Measurements from ENCODE around the gene TMEM63C.
"Not testable (repeated sequence)": the region's sequence is repeated elsewhere in the genome, so short reads cannot be mapped to it uniquely, and the experiment has no call there.

TMEM63C gene

GRCh38 chr14:77158175-77158881, 23.3 kb upstream of the TMEM63C start:
- Histone ChIP-seq H3K9me3 (ENCODE audit: control insufficient read depth, insufficient read depth, low read length) (no peaks in the 10 kb centered on the region), H3K27me3 (ENCODE audit: control insufficient read depth, insufficient read depth, low read length) (no peaks in the 10 kb centered on the region), H3K27ac (ENCODE audit: low read length) (no peak overlapping the region), H3K4me3 (ENCODE audit: low read length) (no peak overlapping the region), H3K4me1 (ENCODE audit: control insufficient read depth, insufficient read depth, low read length) (peaks cover 4% of the 10 kb centered on the region), H3K36me3 (ENCODE audit: control insufficient read depth, insufficient read depth, low read length) (no peaks in the 10 kb centered on the region)
- DNase-seq (ENCODE audit: low read depth, low spot score) = no peak
- WGBS (ENCODE audit: insufficient coverage, insufficient read length) = 100% methylated on average over 1 of the region's 18 CpGs

- WGBS (ENCODE audit: insufficient coverage, insufficient read length) = no CpG with 5 or more reads among the region's 2 CpGs
- no peak for DNase-seq (ENCODE audit: low read depth, low spot score)
- H3K9me3 ChIP-seq (ENCODE audit: control insufficient read depth, insufficient read depth, low read length) = no peaks in the 10 kb centered on the region
These were observed 22.7 kb upstream of the TMEM63C start for GRCh38 chr14:77158882-77159255.

DNA sequence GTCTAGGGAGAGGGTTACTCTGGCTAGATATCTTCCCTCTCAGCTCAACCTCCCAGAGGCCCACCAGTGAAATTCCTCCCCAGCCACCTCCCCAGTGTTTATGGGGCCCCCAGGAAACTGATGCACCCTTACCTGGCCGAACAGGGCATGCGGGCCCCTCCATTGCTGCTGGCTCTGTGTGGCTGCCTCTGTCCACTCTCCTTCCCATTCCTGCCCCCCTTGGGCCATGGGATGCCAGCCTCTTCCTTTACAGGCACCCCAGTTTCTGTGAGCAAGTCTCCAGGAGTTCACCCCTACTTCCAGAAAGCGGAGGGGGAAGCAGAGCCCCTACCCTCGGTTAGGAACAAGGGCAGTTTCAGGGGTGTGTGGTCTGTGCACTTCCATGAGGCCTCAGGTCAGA, 20.6 kb upstream of the TMEM63C start:
- DNase-seq (ENCODE audit: low read depth, low spot score) = no peak
- no peaks in the 10 kb centered on the region for H3K9me3 ChIP-seq (ENCODE audit: control insufficient read depth, insufficient read depth, low read length)
- peaks cover 4% of the 10 kb centered on the region for H3K4me1 ChIP-seq (ENCODE audit: control insufficient read depth, insufficient read depth, low read length)
- no peak overlapping the region for H3K27ac ChIP-seq (ENCODE audit: low read length)
- H3K27me3 ChIP-seq (ENCODE audit: control insufficient read depth, insufficient read depth, low read length) = no peaks in the 10 kb centered on the region
- no peaks in the 10 kb centered on the region for H3K36me3 ChIP-seq (ENCODE audit: control insufficient read depth, insufficient read depth, low read length)
- no CpG with 5 or more reads among the region's 4 CpGs for WGBS (ENCODE audit: insufficient coverage, insufficient read length)
- no peak overlapping the region for H3K4me3 ChIP-seq (ENCODE audit: low read length)

More at GRCh38 chr14:77158882-77159255, 22.7 kb upstream of the TMEM63C start:
- no peak overlapping the region for H3K27ac ChIP-seq (ENCODE audit: low read length)
- no peak overlapping the region for H3K4me3 ChIP-seq (ENCODE audit: low read length)
- H3K4me1 ChIP-seq (ENCODE audit: control insufficient read depth, insufficient read depth, low read length) = peaks cover 4% of the 10 kb centered on the region
- H3K27me3 ChIP-seq (ENCODE audit: control insufficient read depth, insufficient read depth, low read length) = no peaks in the 10 kb centered on the region
- no peaks in the 10 kb centered on the region for H3K36me3 ChIP-seq (ENCODE audit: control insufficient read depth, insufficient read depth, low read length)

GRCh38 chr14:77170045-77170444, 11.6 kb upstream of the TMEM63C start:
- no CpG with 5 or more reads among the region's 3 CpGs for WGBS (ENCODE audit: insufficient coverage, insufficient read length)
- no peak for DNase-seq (ENCODE audit: low read depth, low spot score)
- no peak overlapping the region for H3K27ac ChIP-seq (ENCODE audit: low read length)
- H3K4me3 ChIP-seq (ENCODE audit: low read length) = no peak overlapping the region
- H3K36me3 ChIP-seq (ENCODE audit: control insufficient read depth, insufficient read depth, low read length) = no peaks in the 10 kb centered on the region
- no peaks in the 10 kb centered on the region for H3K27me3 ChIP-seq (ENCODE audit: control insufficient read depth, insufficient read depth, low read length)
- no peaks in the 10 kb centered on the region for H3K4me1 ChIP-seq (ENCODE audit: control insufficient read depth, insufficient read depth, low read length)
- no peaks in the 10 kb centered on the region for H3K9me3 ChIP-seq (ENCODE audit: control insufficient read depth, insufficient read depth, low read length)

- Histone ChIP-seq H3K27me3 (ENCODE audit: control insufficient read depth, insufficient read depth, low read length) (no peaks in the 10 kb centered on the region), H3K4me3 (ENCODE audit: low read length) (no peak overlapping the region), H3K27ac (ENCODE audit: low read length) (no peak overlapping the region), H3K4me1 (ENCODE audit: control insufficient read depth, insufficient read depth, low read length) (no peaks in the 10 kb centered on the region), H3K9me3 (ENCODE audit: control insufficient read depth, insufficient read depth, low read length) (no peaks in the 10 kb centered on the region), H3K36me3 (ENCODE audit: control insufficient read depth, insufficient read depth, low read length) (no peaks in the 10 kb centered on the region)
- no CpG with 5 or more reads among the region's 5 CpGs for WGBS (ENCODE audit: insufficient coverage, insufficient read length)
- no peak for DNase-seq (ENCODE audit: low read depth, low spot score)
These were observed 8.7 kb upstream of the TMEM63C start for GRCh38 chr14:77172916-77173315.

DNA sequence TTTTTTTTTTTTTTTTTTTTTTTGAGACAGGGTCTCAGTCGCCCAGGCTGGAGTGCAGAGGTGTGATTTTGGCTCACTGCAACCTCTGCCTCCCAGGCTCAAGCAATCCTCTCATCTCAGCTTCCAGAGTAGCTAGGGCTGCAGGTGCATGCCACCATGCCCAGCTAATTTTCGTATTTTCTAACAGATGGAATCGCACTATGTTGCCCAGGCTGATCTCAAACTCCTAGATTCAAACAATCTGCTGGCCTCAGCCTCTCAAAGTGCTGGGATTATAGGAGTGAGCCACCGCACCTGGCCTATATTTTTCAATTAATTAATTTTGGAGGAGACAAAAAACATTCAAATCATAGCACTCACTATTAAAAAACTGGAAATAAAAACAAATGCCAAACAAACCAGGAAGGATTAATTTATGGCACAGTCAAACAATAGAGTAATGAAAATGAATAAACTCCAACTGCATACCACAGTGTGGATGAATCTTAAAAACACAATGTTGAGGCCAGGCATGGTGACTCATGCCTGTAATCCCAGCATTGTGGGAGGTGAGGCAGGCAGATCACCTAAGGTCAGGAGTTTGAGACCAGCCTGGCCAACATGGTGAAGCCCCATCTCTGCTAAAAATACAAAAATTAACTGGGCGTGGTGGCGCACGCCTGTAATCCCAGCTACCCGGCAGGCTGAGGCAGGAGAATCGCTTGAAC, 7.5 kb upstream of the TMEM63C start:
- not testable (repeated sequence) for DNase-seq (ENCODE audit: low read depth, low spot score); H3K27me3 ChIP-seq (ENCODE audit: control insufficient read depth, insufficient read depth, low read length); H3K4me1 ChIP-seq (ENCODE audit: control insufficient read depth, insufficient read depth, low read length); H3K36me3 ChIP-seq (ENCODE audit: control insufficient read depth, insufficient read depth, low read length); H3K9me3 ChIP-seq (ENCODE audit: control insufficient read depth, insufficient read depth, low read length); H3K4me3 ChIP-seq (ENCODE audit: low read length); H3K27ac ChIP-seq (ENCODE audit: low read length)
- no CpG with 5 or more reads among the region's 9 CpGs for WGBS (ENCODE audit: insufficient coverage, insufficient read length)

- no peaks in the 10 kb centered on the region for H3K9me3 ChIP-seq (ENCODE audit: control insufficient read depth, insufficient read depth, low read length)
- no peaks in the 10 kb centered on the region for H3K4me1 ChIP-seq (ENCODE audit: control insufficient read depth, insufficient read depth, low read length)
- H3K27me3 ChIP-seq (ENCODE audit: control insufficient read depth, insufficient read depth, low read length) = no peaks in the 10 kb centered on the region
- no peak for DNase-seq (ENCODE audit: low read depth, low spot score)
- H3K27ac ChIP-seq (ENCODE audit: low read length) = no peak overlapping the region
- no peaks in the 10 kb centered on the region for H3K36me3 ChIP-seq (ENCODE audit: control insufficient read depth, insufficient read depth, low read length)
- no peak overlapping the region for H3K4me3 ChIP-seq (ENCODE audit: low read length)
- no CpG with 5 or more reads among the region's 3 CpGs for WGBS (ENCODE audit: insufficient coverage, insufficient read length)
These were observed 5.8 kb upstream of the TMEM63C start for GRCh38 chr14:77175843-77176242.

GRCh38 chr14:77177702-77178101, 3.9 kb upstream of the TMEM63C start:
- Histone ChIP-seq H3K27me3 (ENCODE audit: control insufficient read depth, insufficient read depth, low read length) (no peaks in the 10 kb centered on the region), H3K36me3 (ENCODE audit: control insufficient read depth, insufficient read depth, low read length) (no peaks in the 10 kb centered on the region), H3K27ac (ENCODE audit: low read length) (no peak overlapping the region), H3K4me3 (ENCODE audit: low read length) (no peak overlapping the region), H3K9me3 (ENCODE audit: control insufficient read depth, insufficient read depth, low read length) (no peaks in the 10 kb centered on the region), H3K4me1 (ENCODE audit: control insufficient read depth, insufficient read depth, low read length) (no peaks in the 10 kb centered on the region)
- no peak for DNase-seq (ENCODE audit: low read depth, low spot score)
- WGBS (ENCODE audit: insufficient coverage, insufficient read length) = no CpG with 5 or more reads among the region's 1 CpG

DNA sequence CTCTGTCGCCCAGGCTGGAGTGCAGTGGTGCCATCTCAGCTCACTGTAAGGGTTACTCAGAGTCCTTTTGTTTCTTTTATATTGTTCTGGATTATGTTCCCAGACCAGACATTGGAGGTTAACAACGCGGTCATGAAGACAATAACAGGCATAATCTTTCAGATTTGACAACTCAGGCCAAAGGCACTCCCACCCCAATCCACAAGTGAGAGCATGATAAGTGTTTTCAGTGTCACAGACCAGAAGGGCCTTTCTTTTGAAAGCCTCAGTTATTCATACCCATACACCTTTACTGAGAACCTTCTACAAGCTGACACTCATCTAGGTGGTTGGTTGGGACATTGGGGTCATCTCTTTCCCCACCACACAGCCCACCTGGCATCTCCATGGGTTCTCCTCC, 2.9 kb upstream of the TMEM63C start:
- H3K4me1 ChIP-seq (ENCODE audit: control insufficient read depth, insufficient read depth, low read length) = no peaks in the 10 kb centered on the region
- no peak overlapping the region for H3K4me3 ChIP-seq (ENCODE audit: low read length)
- no peaks in the 10 kb centered on the region for H3K36me3 ChIP-seq (ENCODE audit: control insufficient read depth, insufficient read depth, low read length)
- DNase-seq (ENCODE audit: low read depth, low spot score) = no peak
- WGBS (ENCODE audit: insufficient coverage, insufficient read length) = no CpG with 5 or more reads among the region's 3 CpGs
- no peaks in the 10 kb centered on the region for H3K27me3 ChIP-seq (ENCODE audit: control insufficient read depth, insufficient read depth, low read length)
- no peak overlapping the region for H3K27ac ChIP-seq (ENCODE audit: low read length)
- no peaks in the 10 kb centered on the region for H3K9me3 ChIP-seq (ENCODE audit: control insufficient read depth, insufficient read depth, low read length)

DNA sequence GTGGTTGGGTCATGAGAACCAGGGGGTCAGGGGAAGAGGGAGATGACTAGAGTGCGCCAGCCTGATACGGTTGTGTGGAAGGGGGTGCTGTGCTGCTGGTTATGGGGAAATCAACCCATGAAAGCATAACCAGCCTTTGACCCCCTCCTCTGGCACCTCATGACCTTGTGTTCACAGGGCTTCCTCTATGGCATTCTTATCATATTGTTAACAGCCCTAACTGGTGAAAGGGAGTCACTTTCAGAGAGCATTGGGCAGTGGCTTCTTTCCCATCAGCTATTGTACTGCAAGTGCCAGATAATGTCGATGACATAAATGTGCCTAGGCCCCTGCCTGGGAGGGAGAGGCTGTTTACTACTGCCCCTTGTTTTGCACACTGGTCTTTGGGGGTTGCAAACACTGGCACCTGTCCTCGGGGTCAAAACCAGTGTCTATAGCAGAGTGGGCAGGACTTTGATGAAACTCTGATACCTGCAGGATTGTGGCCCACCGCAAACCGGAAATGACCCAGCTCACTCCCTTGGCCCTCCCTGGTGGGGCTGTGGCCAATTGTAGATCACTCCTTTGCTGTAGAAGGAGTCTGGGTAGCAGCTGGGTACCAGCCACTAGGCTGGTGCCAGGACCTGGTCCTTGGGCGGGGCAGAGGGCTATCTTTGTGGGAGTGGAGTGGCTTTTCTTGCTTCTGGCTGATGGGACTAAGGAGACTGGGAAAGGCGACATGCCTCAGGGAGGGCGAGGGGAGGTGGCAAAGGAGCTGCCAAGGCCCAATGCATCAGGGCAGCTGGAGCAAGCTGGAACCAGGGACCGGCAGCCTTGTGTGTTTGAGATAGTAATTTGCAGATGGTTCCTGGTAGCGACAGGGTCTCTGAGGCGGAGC, 634 bp upstream of the TMEM63C start:
- H3K36me3 ChIP-seq (ENCODE audit: control insufficient read depth, insufficient read depth, low read length) = no peaks in the 10 kb centered on the region
- no peak overlapping the region for H3K4me3 ChIP-seq (ENCODE audit: low read length)
- WGBS (ENCODE audit: insufficient coverage, insufficient read length) = no CpG with 5 or more reads among the region's 12 CpGs
- no peaks in the 10 kb centered on the region for H3K4me1 ChIP-seq (ENCODE audit: control insufficient read depth, insufficient read depth, low read length)
- no peak for DNase-seq (ENCODE audit: low read depth, low spot score)
- no peaks in the 10 kb centered on the region for H3K9me3 ChIP-seq (ENCODE audit: control insufficient read depth, insufficient read depth, low read length)
- H3K27me3 ChIP-seq (ENCODE audit: control insufficient read depth, insufficient read depth, low read length) = no peaks in the 10 kb centered on the region
- H3K27ac ChIP-seq (ENCODE audit: low read length) = no peak overlapping the region
